ENCODE data around the gene THEM4.

- TF ChIP-seq CTCF (IDR thresholded peaks at IDR 0.05; ENCODE audit: control extremely low read depth in 1 of 3, insufficient read depth in 1 of 3, low read depth in 1 of 3, low read length in 3 of 3) = no peak
- TF ChIP-seq ATF3 (IDR thresholded peaks at IDR 0.05; ENCODE audit: insufficient read depth, low read depth, low read length) = no peak
- no peak for TF ChIP-seq YY1 (IDR thresholded peaks at IDR 0.05; ENCODE audit: low read depth, low read length)
- TF ChIP-seq CBX8 (IDR thresholded peaks at IDR 0.05; ENCODE audit: borderline replicate concordance, low read depth, low read length) = no peak
- TF ChIP-seq CEBPB (IDR thresholded peaks at IDR 0.05; ENCODE audit: low read depth, low read length) = no peak
- no peak for TF ChIP-seq BRCA1 (IDR thresholded peaks at IDR 0.05; ENCODE audit: low read depth, low read length)
- TF ChIP-seq SUZ12 (IDR thresholded peaks at IDR 0.05; ENCODE audit: low read length) = no peak
- TF ChIP-seq JUN (IDR thresholded peaks at IDR 0.05; ENCODE audit: low read depth, low read length) = no peak
- no peak for TF ChIP-seq BCL11A (IDR thresholded peaks at IDR 0.05; ENCODE audit: low read depth in 2 of 2, low read length in 2 of 2)
- TF ChIP-seq TCF12 (IDR thresholded peaks at IDR 0.05; ENCODE audit: low read depth, low read length) = no peak
- no peak for TF ChIP-seq RXRA (IDR thresholded peaks at IDR 0.05; ENCODE audit: insufficient read depth, low read depth, low read length)
- no peak for TF ChIP-seq RAD21 (IDR thresholded peaks at IDR 0.05 in 1 of 2, conservative IDR thresholded peaks at IDR 0.05 in 1 of 2; ENCODE audit: low read depth in 2 of 2, low read length in 2 of 2)
- no peak for TF ChIP-seq USF2 (IDR thresholded peaks at IDR 0.05; ENCODE audit: low read length)
These were observed 17.1 kb downstream of the THEM4 start for GRCh38 chr1:151892190-151892589.
